ENCODE measurements around the gene DCHS1. TPM values are rescaled to one million over a fixed set of nuclear protein-coding genes. Genes with fewer than 3 reads are reported as not detected.

Gene DCHS1
- total RNA-seq, 3 donors from 2014 or later = 7.2 to 18.0 (median 13.8) TPM

DNA sequence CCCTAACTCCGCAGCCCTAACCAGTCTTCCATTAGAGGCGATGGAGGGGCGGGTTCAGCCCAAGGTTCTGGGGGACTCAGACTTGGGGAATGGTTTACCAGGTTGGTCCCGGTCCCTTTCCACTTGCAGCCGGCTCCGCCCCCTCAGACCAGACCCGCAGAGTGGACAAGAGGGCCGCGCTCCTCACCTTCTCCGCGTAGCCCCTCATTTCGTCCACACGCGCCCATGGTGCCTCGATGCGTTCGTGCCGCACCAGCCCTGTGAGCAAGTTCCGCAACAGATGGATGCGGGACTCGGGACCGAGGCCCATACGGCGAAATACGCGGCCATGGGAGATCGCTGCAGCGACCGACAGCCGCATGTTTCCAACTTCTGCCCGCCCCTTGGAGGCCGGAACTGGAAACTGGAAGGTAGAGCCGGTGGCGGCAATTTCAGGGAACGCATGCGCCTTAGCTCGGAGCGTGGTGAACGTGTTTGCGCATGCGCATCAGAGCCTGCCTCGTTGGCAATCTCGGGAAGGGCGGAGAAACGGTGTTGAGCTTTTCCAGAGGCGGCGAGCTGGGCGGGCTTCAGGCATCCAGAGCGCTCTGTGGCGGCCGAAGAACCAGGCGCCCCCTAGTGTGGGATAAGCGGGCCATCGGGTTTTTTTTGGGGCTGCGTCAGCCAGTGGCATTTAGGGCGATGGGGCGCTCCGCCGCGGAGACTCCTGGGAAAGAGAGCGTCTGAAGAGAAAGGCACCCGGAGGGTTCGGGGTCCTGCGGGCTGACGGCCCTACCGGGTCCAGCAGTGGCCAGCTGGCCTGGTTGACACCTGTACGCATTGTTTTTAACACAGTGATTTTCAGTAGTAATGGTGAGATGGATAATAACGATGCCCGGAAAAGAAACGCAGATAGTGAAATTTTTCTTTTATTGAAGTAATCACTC is 27.6 kb upstream of the DCHS1 start, which contains the start of gene MRPL17:
TSS of gene MRPL17 (minus strand) at position 405 of the 926 bp plus-strand sequence. CDS start at position 361, 44 bp downstream.
- intact Hi-C loops (cut with DNase I; ENCODE audit: low total_unique reads) = no loop called here
- DNase-seq (ENCODE audit: low spot score in 2 of 2) = peak; percentile 98

DNA sequence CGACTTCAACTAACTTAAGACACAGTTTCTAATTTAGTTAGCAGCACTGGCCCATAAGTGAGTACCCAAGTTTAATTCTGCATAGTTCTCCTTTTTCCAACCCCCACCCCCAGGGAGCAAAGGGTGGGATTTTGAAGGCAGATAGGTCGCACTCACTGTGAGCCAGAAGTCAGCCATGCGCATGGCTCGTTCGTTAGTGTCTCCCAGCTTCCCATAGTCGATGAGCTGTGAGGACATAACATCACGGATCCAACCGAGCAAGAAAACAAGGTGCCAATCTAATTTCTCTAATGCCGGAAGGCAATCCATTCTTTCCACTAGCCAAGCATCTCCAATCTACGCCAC is 27.0 kb upstream of the DCHS1 start:
- Histone ChIP-seq H3K4me3 (peak overlapping the region; percentile 83 to 86 (median 85)), H3K27ac (peak overlapping the region; percentile 87 to 91), H3K4me1 (no peaks in the 10 kb centered on the region), H3K36me3 (no peaks in the 10 kb centered on the region), H3K27me3 (no peaks in the 10 kb centered on the region), H3K9me3 (no peaks in the 10 kb centered on the region)
- TF ChIP-seq, protein P1, sequence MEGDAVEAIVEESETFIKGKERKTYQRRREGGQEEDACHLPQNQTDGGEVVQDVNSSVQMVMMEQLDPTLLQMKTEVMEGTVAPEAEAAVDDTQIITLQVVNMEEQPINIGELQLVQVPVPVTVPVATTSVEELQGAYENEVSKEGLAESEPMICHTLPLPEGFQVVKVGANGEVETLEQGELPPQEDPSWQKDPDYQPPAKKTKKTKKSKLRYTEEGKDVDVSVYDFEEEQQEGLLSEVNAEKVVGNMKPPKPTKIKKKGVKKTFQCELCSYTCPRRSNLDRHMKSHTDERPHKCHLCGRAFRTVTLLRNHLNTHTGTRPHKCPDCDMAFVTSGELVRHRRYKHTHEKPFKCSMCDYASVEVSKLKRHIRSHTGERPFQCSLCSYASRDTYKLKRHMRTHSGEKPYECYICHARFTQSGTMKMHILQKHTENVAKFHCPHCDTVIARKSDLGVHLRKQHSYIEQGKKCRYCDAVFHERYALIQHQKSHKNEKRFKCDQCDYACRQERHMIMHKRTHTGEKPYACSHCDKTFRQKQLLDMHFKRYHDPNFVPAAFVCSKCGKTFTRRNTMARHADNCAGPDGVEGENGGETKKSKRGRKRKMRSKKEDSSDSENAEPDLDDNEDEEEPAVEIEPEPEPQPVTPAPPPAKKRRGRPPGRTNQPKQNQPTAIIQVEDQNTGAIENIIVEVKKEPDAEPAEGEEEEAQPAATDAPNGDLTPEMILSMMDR (IDR thresholded peaks at IDR 0.05) = no peak
- TF ChIP-seq POLR2AphosphoS5 (IDR thresholded peaks at IDR 0.05) (no peak), POLR2A (IDR thresholded peaks at IDR 0.05) (no peak)
- no peak for DNase-seq (ENCODE audit: low spot score in 2 of 2)
- intact Hi-C loops (cut with DNase I; ENCODE audit: low total_unique reads) = no loop called here

More for the DNA sequence above, 27.6 kb upstream of the DCHS1 start, which contains the start of gene MRPL17:
- Histone ChIP-seq H3K4me1 (no peaks in the 10 kb centered on the region), H3K4me3 (peak within 1 kb of the TSS; percentile 83 to 86 (median 85)), H3K9me3 (no peaks in the 10 kb centered on the region), H3K36me3 (no peaks in the 10 kb centered on the region), H3K27ac (peak within 1 kb of the TSS; percentile 91 to 94), H3K27me3 (no peaks in the 10 kb centered on the region)
- TF ChIP-seq POLR2A (IDR thresholded peaks at IDR 0.05) (peak; percentile 28), POLR2AphosphoS5 (IDR thresholded peaks at IDR 0.05) (peak; percentile 62 to 84 (median 70))
- TF ChIP-seq, protein P1 (IDR thresholded peaks at IDR 0.05) = peak; percentile 91 to 97 (median 91)

DNA sequence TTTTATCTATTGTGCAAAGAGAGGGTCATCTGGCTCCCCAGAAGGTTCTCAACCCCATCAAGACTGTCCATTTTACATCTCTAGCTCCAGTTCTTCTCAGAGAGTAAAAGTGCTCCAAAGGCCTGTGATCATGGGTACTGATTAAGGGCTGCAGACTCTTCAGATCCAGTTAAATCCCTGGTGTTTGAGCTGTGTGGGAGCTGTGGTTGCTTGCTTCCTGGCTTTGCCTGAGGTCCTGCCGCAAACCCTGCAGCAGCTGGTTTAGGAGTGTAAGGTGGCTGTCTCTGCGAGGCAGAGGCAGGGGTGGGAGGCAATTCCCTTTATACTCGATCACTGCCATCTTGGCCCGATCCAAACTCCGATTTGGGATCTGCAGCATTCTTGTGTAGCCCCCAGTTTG is 26.3 kb upstream of the DCHS1 start:
- intact Hi-C loops (cut with DNase I; ENCODE audit: low total_unique reads) = no loop called here
- Histone ChIP-seq H3K36me3 (no peaks in the 10 kb centered on the region), H3K27me3 (no peaks in the 10 kb centered on the region), H3K9me3 (no peaks in the 10 kb centered on the region), H3K4me3 (peak overlapping the region; percentile 83 to 86 (median 85)), H3K4me1 (no peaks in the 10 kb centered on the region), H3K27ac (peak overlapping the region in 1 of 2 donors; percentile 87)
- no peak for DNase-seq (ENCODE audit: low spot score in 2 of 2)
- TF ChIP-seq, protein P1 (IDR thresholded peaks at IDR 0.05) = no peak
- no peak for TF ChIP-seq POLR2AphosphoS5 (IDR thresholded peaks at IDR 0.05)
- no peak for TF ChIP-seq POLR2A (IDR thresholded peaks at IDR 0.05)

DNA sequence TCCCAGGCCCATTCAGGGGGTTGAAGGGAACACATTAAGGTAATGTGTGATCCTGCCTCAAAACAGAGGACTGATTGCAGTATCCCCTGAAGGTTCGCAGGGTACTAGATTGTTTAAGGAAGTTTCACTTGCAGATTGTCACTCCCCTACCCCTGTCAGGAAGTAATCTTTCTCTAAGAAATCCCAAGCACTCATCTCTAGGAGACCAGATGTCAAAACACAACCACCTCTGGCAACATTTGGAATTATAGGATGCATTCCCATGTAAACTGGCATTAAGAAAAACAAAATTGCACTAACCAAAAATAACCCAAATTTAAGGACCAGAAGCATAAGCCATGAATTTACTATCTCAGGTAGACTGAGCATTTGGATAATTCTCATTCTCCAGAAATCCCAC is 25.9 kb upstream of the DCHS1 start:
- no peak for TF ChIP-seq POLR2AphosphoS5 (IDR thresholded peaks at IDR 0.05)
- TF ChIP-seq, protein P1 (IDR thresholded peaks at IDR 0.05) = no peak
- TF ChIP-seq POLR2A (IDR thresholded peaks at IDR 0.05) = no peak
- H3K27ac ChIP-seq = no peak overlapping the region
- H3K4me3 ChIP-seq = no peak overlapping the region
- H3K27me3 ChIP-seq = no peaks in the 10 kb centered on the region
- H3K4me1 ChIP-seq = no peaks in the 10 kb centered on the region
- no peaks in the 10 kb centered on the region for H3K36me3 ChIP-seq
- no peaks in the 10 kb centered on the region for H3K9me3 ChIP-seq
- intact Hi-C loops (cut with DNase I; ENCODE audit: low total_unique reads) = no loop called here
- no peak for DNase-seq (ENCODE audit: low spot score in 2 of 2)

DNA sequence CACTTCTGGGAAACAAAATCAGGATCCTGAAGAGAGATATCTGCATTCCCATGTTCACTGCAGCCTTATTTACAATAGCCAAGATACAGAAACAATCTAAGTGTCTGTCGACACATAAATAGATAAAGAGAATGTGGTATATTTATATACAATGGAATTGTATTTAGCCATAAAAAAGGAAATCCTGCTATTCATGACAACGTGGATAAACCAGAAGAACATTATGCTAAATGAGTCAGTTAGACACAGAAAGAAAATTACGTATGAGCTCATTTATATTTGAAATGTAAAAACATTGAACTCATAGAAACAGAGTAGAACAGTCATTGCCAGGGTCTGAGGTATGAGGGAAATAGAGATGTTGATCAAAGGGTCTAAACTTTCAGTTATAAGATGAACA is 21.4 kb upstream of the DCHS1 start:
- TF ChIP-seq, protein P1 (IDR thresholded peaks at IDR 0.05) = no peak
- TF ChIP-seq POLR2A (IDR thresholded peaks at IDR 0.05) (no peak), POLR2AphosphoS5 (IDR thresholded peaks at IDR 0.05) (no peak)
- Histone ChIP-seq H3K4me1 (no peaks in the 10 kb centered on the region), H3K27ac (no peak overlapping the region), H3K9me3 (no peaks in the 10 kb centered on the region), H3K36me3 (no peaks in the 10 kb centered on the region), H3K27me3 (no peaks in the 10 kb centered on the region), H3K4me3 (no peak overlapping the region)
- intact Hi-C loops (cut with DNase I; ENCODE audit: low total_unique reads) = no loop called here
- no peak for DNase-seq (ENCODE audit: low spot score in 2 of 2)
